ENCODE data around the gene GPR141.

DNA sequence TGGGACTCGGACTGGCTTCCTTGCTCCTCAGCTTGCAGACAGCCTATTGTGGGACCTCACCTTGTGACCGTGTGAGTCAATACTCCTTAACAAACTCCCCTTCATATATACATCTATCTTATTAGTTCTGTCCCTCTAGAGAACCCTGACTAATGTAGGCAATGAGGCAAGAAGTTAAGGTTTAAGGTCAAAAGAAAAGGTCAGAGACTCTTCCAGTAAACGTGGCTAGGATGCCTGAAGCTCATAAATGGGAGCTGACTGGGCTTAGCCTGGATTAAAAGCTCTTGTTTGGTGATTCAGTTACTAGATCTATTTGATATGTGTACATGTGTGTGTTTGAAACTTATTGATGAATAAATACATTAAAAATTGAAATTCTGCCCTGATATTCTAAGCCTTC, 10.6 kb upstream of the GPR141 start:
- TF ChIP-seq, protein P1, sequence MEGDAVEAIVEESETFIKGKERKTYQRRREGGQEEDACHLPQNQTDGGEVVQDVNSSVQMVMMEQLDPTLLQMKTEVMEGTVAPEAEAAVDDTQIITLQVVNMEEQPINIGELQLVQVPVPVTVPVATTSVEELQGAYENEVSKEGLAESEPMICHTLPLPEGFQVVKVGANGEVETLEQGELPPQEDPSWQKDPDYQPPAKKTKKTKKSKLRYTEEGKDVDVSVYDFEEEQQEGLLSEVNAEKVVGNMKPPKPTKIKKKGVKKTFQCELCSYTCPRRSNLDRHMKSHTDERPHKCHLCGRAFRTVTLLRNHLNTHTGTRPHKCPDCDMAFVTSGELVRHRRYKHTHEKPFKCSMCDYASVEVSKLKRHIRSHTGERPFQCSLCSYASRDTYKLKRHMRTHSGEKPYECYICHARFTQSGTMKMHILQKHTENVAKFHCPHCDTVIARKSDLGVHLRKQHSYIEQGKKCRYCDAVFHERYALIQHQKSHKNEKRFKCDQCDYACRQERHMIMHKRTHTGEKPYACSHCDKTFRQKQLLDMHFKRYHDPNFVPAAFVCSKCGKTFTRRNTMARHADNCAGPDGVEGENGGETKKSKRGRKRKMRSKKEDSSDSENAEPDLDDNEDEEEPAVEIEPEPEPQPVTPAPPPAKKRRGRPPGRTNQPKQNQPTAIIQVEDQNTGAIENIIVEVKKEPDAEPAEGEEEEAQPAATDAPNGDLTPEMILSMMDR (IDR thresholded peaks at IDR 0.05) = no peak
- no peak for TF ChIP-seq POLR2A (IDR thresholded peaks at IDR 0.05)

All from sigmoid colon (tissue), 3 donors.